Hepatocyte (in vitro differentiated cells): ENCODE data around the gene RSPH1. TPM values are rescaled to one million over a fixed set of nuclear protein-coding genes. Genes with fewer than 3 reads are reported as not detected.

Experiments
- DNase-seq: peaks from one replicate; pipeline ENCODE4 v3.0.0-alpha.2; 2016; ENCODE audit warnings: low spot score
- H2AFZ ChIP-seq: fragments of 200-600 bp; sonication (generic); 2 replicates; pipeline ENCODE4 v1.6.0; 2016; ENCODE audit warnings: antibody characterized with exemption, mild to moderate bottlenecking
- H3K27ac ChIP-seq: fragments of 200-600 bp; sonication (generic); 2 replicates; pipeline ENCODE4 v1.5.1; 2016; ENCODE audit warnings: mild to moderate bottlenecking
- H3K27me3 ChIP-seq: fragments of 200-600 bp; sonication (generic); 2 replicates; pipeline ENCODE4 v1.6.1; 2016
- H3K36me3 ChIP-seq: fragments of 200-600 bp; sonication (generic); replicated peaks from 2 replicates; pipeline ENCODE4 v1.5.1; 2016; ENCODE audit warnings: low read depth; ENCODE audit not compliant: insufficient read depth
- H3K4me1 ChIP-seq: fragments of 200-600 bp; sonication (generic); 2 replicates; pipeline ENCODE4 v1.5.1; 2016; ENCODE audit warnings: mild to moderate bottlenecking, moderate library complexity; ENCODE audit not compliant: insufficient read depth
- H3K4me2 ChIP-seq: fragments of 200-600 bp; sonication (generic); 2 replicates; pipeline ENCODE4 v1.6.0; 2016
- H3K4me3 ChIP-seq: fragments of 200-600 bp; sonication (generic); 2 replicates; pipeline ENCODE4 v1.5.1; 2016; ENCODE audit warnings: mild to moderate bottlenecking
- H3K79me2 ChIP-seq: fragments of 200-600 bp; sonication (generic); 2 replicates; pipeline ENCODE4 v1.6.0; 2017; ENCODE audit warnings: mild to moderate bottlenecking
- H3K9me2 ChIP-seq: fragments of 200-600 bp; sonication (generic); replicated peaks from 2 replicates; pipeline ENCODE4 v1.6.0; 2017; ENCODE audit warnings: mild to moderate bottlenecking; ENCODE audit not compliant: insufficient read depth
- H3K9me3 ChIP-seq: fragments of 200-600 bp; sonication (generic); 2 replicates; pipeline ENCODE4 v1.5.1; 2016; ENCODE audit warnings: low read depth, mild to moderate bottlenecking
- H4K20me1 ChIP-seq: fragments of 200-600 bp; sonication (generic); 2 replicates; pipeline ENCODE4 v1.6.0; 2016; ENCODE audit warnings: mild to moderate bottlenecking; ENCODE audit not compliant: insufficient read depth, poor library complexity, severe bottlenecking
- CTCF ChIP-seq: fragments of 200-600 bp; sonication (generic); IDR thresholded peaks from 2 replicates; pipeline ENCODE4 v1.5.1; 2016; ENCODE audit warnings: antibody characterized with exemption, mild to moderate bottlenecking; ENCODE audit not compliant: poor library complexity
- EZH2 ChIP-seq: fragments of 200-600 bp; sonication (generic); IDR thresholded peaks from 2 replicates; pipeline ENCODE4 v1.6.1; 2016; ENCODE audit warnings: antibody characterized with exemption, mild to moderate bottlenecking, borderline replicate concordance
- EZH2phosphoT487 ChIP-seq: fragments of 200-600 bp; sonication (generic); IDR thresholded peaks from one replicate; pipeline ENCODE4 v1.6.1; 2018; ENCODE audit warnings: antibody characterized with exemption, mild to moderate bottlenecking, low read depth, moderate library complexity; ENCODE audit not compliant: unreplicated experiment, severe bottlenecking
- WGBS: methylation state at CpG from one replicate; pipeline ENCODE4 v1.1.6; 2016; ENCODE audit warnings: low lambda C conversion rate; ENCODE audit errors: missing lambda C conversion rate; 5-methylcytosine and 5-hydroxymethylcytosine counted together
- polyA plus RNA-seq: library from polyadenylated mRNA; unstranded; fragments of >200 nt; fragmentation: Nextera tagmentation; extraction: Ambion mirVana; gene quantifications from 2 replicates; pipeline ENCODE4 v1.2.1, GENCODE V29; 2016
- total RNA-seq: library from RNA; depleted of rRNA; stranded (reverse); fragments of >200 nt; gene quantifications from 2 replicates; pipeline ENCODE4 v1.2.3, GENCODE V29; 2014

The RSPH1 gene
- total and polyA plus RNA-seq, 2 experiments from 2014 or later, result 1.3 to 1.8 TPM

- no peaks in the 10 kb centered on the region for H3K27me3 ChIP-seq
- no peak overlapping the region for H3K4me2 ChIP-seq
- no peaks in the 10 kb centered on the region for H3K9me3 ChIP-seq
- H3K9me2 ChIP-seq, result no peaks in the 10 kb centered on the region
- no peaks in the 10 kb centered on the region for H3K79me2 ChIP-seq
- DNase-seq, result no peak
- 73% methylated on average over 14 of the region's 14 CpGs for WGBS
- H3K4me3 ChIP-seq, result no peak overlapping the region
- H3K27ac ChIP-seq, result peak overlapping the region; percentile 86
- H4K20me1 ChIP-seq, result no peaks in the 10 kb centered on the region
- H2AFZ ChIP-seq, result no peak overlapping the region
- no peaks in the 10 kb centered on the region for H3K36me3 ChIP-seq
- TF ChIP-seq EZH2, result no peak
- TF ChIP-seq CTCF, result no peak
- no peak for TF ChIP-seq EZH2phosphoT487
- H3K4me1 ChIP-seq, result peaks cover 34% of the 10 kb centered on the region
Measured at GRCh38 chr21:42460391-42461184, 35.4 kb downstream of the RSPH1 start.

- Histone ChIP-seq H3K27me3 (no peaks in the 10 kb centered on the region), H3K9me2 (no peaks in the 10 kb centered on the region), H3K27ac (peak overlapping the region; percentile 86), H3K4me2 (no peak overlapping the region), H3K79me2 (no peaks in the 10 kb centered on the region), H2AFZ (no peak overlapping the region), H3K4me1 (peaks cover 28% of the 10 kb centered on the region), H3K36me3 (no peaks in the 10 kb centered on the region), H3K9me3 (no peaks in the 10 kb centered on the region), H3K4me3 (no peak overlapping the region), H4K20me1 (no peaks in the 10 kb centered on the region)
- TF ChIP-seq EZH2 (no peak), CTCF (no peak), EZH2phosphoT487 (no peak)
- no peak for DNase-seq
- 71% methylated on average over 11 of the region's 11 CpGs for WGBS
Measured at GRCh38 chr21:42459546-42460215, 36.3 kb downstream of the RSPH1 start.

- 30% methylated on average over 1 of the region's 1 CpG for WGBS
- Histone ChIP-seq H2AFZ (no peak overlapping the region), H3K27me3 (no peaks in the 10 kb centered on the region), H4K20me1 (no peaks in the 10 kb centered on the region), H3K79me2 (no peaks in the 10 kb centered on the region), H3K4me2 (no peak overlapping the region), H3K27ac (peak overlapping the region; percentile 86), H3K9me2 (no peaks in the 10 kb centered on the region), H3K4me1 (peaks cover 28% of the 10 kb centered on the region), H3K4me3 (no peak overlapping the region), H3K9me3 (no peaks in the 10 kb centered on the region), H3K36me3 (no peaks in the 10 kb centered on the region)
- DNase-seq, result peak; percentile 34
- TF ChIP-seq CTCF (no peak), EZH2phosphoT487 (no peak), EZH2 (no peak)
Measured at GRCh38 chr21:42459082-42459460, 37.0 kb downstream of the RSPH1 start.
